ENCODE measurements around the gene CPD.

CPD gene

DNA sequence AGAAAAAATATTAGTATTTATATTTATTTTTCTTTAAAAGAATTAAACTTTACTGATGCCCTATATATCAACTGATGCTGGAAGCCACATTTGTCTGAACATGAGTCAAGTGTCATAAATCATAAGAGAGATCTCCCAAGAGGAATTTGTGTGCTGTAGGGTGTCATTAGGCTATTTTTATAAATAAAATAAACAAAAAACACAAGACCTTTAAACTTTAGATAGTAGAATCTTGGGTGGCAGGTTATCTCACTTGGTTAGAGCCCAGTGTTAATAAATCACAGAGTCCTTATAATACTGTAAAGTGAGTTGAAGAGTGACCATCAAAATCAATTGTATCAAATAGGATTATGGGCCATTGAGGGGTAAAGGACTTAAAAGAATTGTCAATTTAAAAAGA is 21.3 kb upstream of the CPD start:
- Histone ChIP-seq H3K9ac (ENCODE audit: low read length) (no peak overlapping the region), H3K9me3 (ENCODE audit: control insufficient read depth, insufficient read depth, low read depth, low read length) (peaks cover 7% of the 10 kb centered on the region; the same call in 1 of the 2 replicates), H3K27ac (ENCODE audit: low read depth, low read length) (no peak overlapping the region), H3K36me3 (ENCODE audit: control insufficient read depth, insufficient read depth, low read length) (no peaks in the 10 kb centered on the region), H3K27me3 (ENCODE audit: control insufficient read depth, insufficient read depth, low read length) (no peaks in the 10 kb centered on the region), H3K4me1 (ENCODE audit: control insufficient read depth, insufficient read depth, low read length) (peaks cover 7% of the 10 kb centered on the region; the same call in 1 of the 2 replicates), H3K4me3 (ENCODE audit: low read depth, low read length) (no peak overlapping the region)

- Histone ChIP-seq H3K4me3 (ENCODE audit: low read depth, low read length) (no peak overlapping the region), H3K36me3 (ENCODE audit: control insufficient read depth, insufficient read depth, low read length) (no peaks in the 10 kb centered on the region), H3K27me3 (ENCODE audit: control insufficient read depth, insufficient read depth, low read length) (no peaks in the 10 kb centered on the region), H3K9me3 (ENCODE audit: control insufficient read depth, insufficient read depth, low read depth, low read length) (peaks cover 10% of the 10 kb centered on the region; the same call in 1 of the 2 replicates), H3K27ac (ENCODE audit: low read depth, low read length) (no peak overlapping the region), H3K9ac (ENCODE audit: low read length) (no peak overlapping the region), H3K4me1 (ENCODE audit: control insufficient read depth, insufficient read depth, low read length) (peaks cover 7% of the 10 kb centered on the region; the same call in 1 of the 2 replicates)
These were observed 20.5 kb upstream of the CPD start for GRCh38 chr17:30358055-30358760.

- Histone ChIP-seq H3K36me3 (ENCODE audit: control insufficient read depth, insufficient read depth, low read length) (no peaks in the 10 kb centered on the region), H3K27me3 (ENCODE audit: control insufficient read depth, insufficient read depth, low read length) (no peaks in the 10 kb centered on the region), H3K9me3 (ENCODE audit: control insufficient read depth, insufficient read depth, low read depth, low read length) (peaks cover 10% of the 10 kb centered on the region; the same call in 1 of the 2 replicates), H3K4me1 (ENCODE audit: control insufficient read depth, insufficient read depth, low read length) (peaks cover 5% of the 10 kb centered on the region; the same call in 1 of the 2 replicates), H3K9ac (ENCODE audit: low read length) (no peak overlapping the region), H3K27ac (ENCODE audit: low read depth, low read length) (no peak overlapping the region), H3K4me3 (ENCODE audit: low read depth, low read length) (no peak overlapping the region)
These were observed 18.5 kb upstream of the CPD start for GRCh38 chr17:30360086-30360808.

- Histone ChIP-seq H3K9ac (ENCODE audit: low read length) (no peak overlapping the region), H3K9me3 (ENCODE audit: control insufficient read depth, insufficient read depth, low read depth, low read length) (peaks cover 10% of the 10 kb centered on the region; the same call in 1 of the 2 replicates), H3K4me1 (ENCODE audit: control insufficient read depth, insufficient read depth, low read length) (no peaks in the 10 kb centered on the region), H3K27ac (ENCODE audit: low read depth, low read length) (no peak overlapping the region), H3K36me3 (ENCODE audit: control insufficient read depth, insufficient read depth, low read length) (no peaks in the 10 kb centered on the region), H3K4me3 (ENCODE audit: low read depth, low read length) (no peak overlapping the region), H3K27me3 (ENCODE audit: control insufficient read depth, insufficient read depth, low read length) (no peaks in the 10 kb centered on the region)
These were observed 16.9 kb upstream of the CPD start for GRCh38 chr17:30361766-30362279.

DNA sequence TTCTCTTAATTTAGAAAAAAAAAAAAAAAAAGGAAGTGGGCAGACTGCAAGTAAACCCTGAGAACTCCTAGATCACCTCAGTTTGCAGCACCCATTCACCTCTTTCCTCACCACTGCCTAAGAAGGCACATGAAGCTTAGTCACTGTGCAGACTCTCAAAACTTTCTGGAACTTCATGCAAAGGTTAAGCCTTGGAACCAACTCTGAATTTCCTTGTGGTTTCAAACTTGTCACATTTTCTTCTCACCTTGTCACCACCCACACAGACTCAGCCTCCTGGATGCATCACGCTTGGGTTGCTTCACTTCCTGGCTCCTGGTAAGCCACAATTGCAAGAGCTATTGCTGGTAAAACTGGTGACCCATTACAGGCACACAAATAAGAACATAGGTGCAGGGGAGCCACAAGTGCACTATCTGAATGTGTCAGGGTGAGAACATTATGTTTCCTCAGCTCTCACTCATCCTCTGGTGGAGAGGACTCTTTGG is 15.0 kb upstream of the CPD start:
- Histone ChIP-seq H3K4me1 (ENCODE audit: control insufficient read depth, insufficient read depth, low read length) (no peaks in the 10 kb centered on the region), H3K4me3 (ENCODE audit: low read depth, low read length) (no peak overlapping the region), H3K9ac (ENCODE audit: low read length) (no peak overlapping the region), H3K36me3 (ENCODE audit: control insufficient read depth, insufficient read depth, low read length) (no peaks in the 10 kb centered on the region), H3K27ac (ENCODE audit: low read depth, low read length) (no peak overlapping the region), H3K27me3 (ENCODE audit: control insufficient read depth, insufficient read depth, low read length) (no peaks in the 10 kb centered on the region), H3K9me3 (ENCODE audit: control insufficient read depth, insufficient read depth, low read depth, low read length) (peaks cover 10% of the 10 kb centered on the region; the same call in 1 of the 2 replicates)

GRCh38 chr17:30366536-30366935 is 12.2 kb upstream of the CPD start:
- Histone ChIP-seq H3K9ac (ENCODE audit: low read length) (no peak overlapping the region), H3K36me3 (ENCODE audit: control insufficient read depth, insufficient read depth, low read length) (no peaks in the 10 kb centered on the region), H3K27me3 (ENCODE audit: control insufficient read depth, insufficient read depth, low read length) (no peaks in the 10 kb centered on the region), H3K27ac (ENCODE audit: low read depth, low read length) (no peak overlapping the region), H3K4me3 (ENCODE audit: low read depth, low read length) (no peak overlapping the region), H3K4me1 (ENCODE audit: control insufficient read depth, insufficient read depth, low read length) (no peaks in the 10 kb centered on the region), H3K9me3 (ENCODE audit: control insufficient read depth, insufficient read depth, low read depth, low read length) (peaks cover 10% of the 10 kb centered on the region; the same call in 1 of the 2 replicates)

DNA sequence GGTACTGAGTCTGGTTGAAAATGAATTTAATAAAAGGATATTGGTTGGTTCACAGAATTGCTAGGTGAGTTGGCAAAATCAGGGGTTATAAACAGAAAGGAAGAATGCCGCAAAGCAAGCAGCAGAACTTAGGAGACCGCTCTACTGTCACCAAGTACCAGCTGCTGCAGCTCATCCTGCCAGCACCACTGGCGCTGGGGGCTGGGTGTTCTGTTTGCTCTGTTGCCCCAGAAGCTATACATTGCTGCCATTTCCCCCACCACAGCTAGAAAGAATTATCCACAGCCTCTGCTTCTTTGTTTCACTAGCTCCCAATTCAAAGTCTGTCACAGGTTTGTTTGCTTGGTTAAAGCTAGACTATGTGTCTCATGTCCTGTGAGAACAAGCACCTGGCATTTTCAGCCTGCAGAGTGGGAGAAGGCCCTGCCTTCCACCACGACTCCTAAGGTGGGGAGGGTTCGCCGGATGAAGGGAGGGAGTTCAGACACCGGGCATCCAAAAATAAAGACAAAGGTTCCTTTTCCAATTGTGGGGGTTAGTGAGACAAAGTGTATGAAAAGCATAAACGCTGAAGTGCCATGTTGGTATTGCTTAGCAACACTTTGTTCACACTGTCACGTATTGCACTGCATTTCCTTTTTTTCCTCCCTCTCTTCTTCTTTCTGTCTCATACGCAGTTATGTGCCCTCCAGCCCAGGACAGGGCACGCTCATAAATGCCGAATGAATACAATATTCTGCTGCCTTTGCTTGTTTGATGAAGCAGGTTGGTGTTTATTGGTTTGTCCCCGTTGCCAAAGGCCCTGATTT is 9.6 kb upstream of the CPD start:
- H3K27me3 ChIP-seq (ENCODE audit: control insufficient read depth, insufficient read depth, low read length): no peaks in the 10 kb centered on the region
- no peaks in the 10 kb centered on the region for H3K36me3 ChIP-seq (ENCODE audit: control insufficient read depth, insufficient read depth, low read length)
- no peaks in the 10 kb centered on the region for H3K4me1 ChIP-seq (ENCODE audit: control insufficient read depth, insufficient read depth, low read length)
- no peaks in the 10 kb centered on the region for H3K9me3 ChIP-seq (ENCODE audit: control insufficient read depth, insufficient read depth, low read depth, low read length)
- H3K9ac ChIP-seq (ENCODE audit: low read length): no peak overlapping the region
- no peak overlapping the region for H3K27ac ChIP-seq (ENCODE audit: low read depth, low read length)
- no peak overlapping the region for H3K4me3 ChIP-seq (ENCODE audit: low read depth, low read length)

DNA sequence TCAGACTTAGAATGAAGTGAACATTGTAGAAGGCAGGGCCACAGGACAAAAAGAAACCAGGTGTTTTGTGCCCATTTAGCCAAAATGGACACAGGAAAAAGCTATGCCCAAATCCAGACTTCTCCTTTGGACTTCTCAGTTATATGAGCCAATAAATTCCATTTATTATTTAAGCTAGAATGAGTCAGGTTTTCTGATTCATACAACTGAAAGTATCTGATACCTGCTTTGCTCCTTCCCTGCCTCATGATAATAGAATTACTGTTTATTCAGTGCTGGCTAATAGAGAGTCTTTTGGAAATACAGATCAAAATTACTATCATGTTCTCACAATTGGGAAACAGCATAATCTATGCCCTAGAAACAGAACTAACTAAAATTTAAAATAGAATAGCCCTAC is 8.7 kb upstream of the CPD start:
- H3K9ac ChIP-seq (ENCODE audit: low read length): no peak overlapping the region
- no peaks in the 10 kb centered on the region for H3K4me1 ChIP-seq (ENCODE audit: control insufficient read depth, insufficient read depth, low read length)
- H3K36me3 ChIP-seq (ENCODE audit: control insufficient read depth, insufficient read depth, low read length): no peaks in the 10 kb centered on the region
- no peak overlapping the region for H3K4me3 ChIP-seq (ENCODE audit: low read depth, low read length)
- H3K9me3 ChIP-seq (ENCODE audit: control insufficient read depth, insufficient read depth, low read depth, low read length): no peaks in the 10 kb centered on the region
- no peak overlapping the region for H3K27ac ChIP-seq (ENCODE audit: low read depth, low read length)
- H3K27me3 ChIP-seq (ENCODE audit: control insufficient read depth, insufficient read depth, low read length): no peaks in the 10 kb centered on the region

- Histone ChIP-seq H3K27ac (ENCODE audit: low read depth, low read length) (no peak overlapping the region), H3K36me3 (ENCODE audit: control insufficient read depth, insufficient read depth, low read length) (no peaks in the 10 kb centered on the region), H3K27me3 (ENCODE audit: control insufficient read depth, insufficient read depth, low read length) (peaks cover 12% of the 10 kb centered on the region), H3K9me3 (ENCODE audit: control insufficient read depth, insufficient read depth, low read depth, low read length) (no peaks in the 10 kb centered on the region), H3K9ac (ENCODE audit: low read length) (no peak overlapping the region), H3K4me3 (ENCODE audit: low read depth, low read length) (no peak overlapping the region), H3K4me1 (ENCODE audit: control insufficient read depth, insufficient read depth, low read length) (peaks cover 13% of the 10 kb centered on the region)
These were observed 6.0 kb upstream of the CPD start for GRCh38 chr17:30372755-30373154.

GRCh38 chr17:30375661-30376060 is 3.1 kb upstream of the CPD start:
- Histone ChIP-seq H3K4me3 (ENCODE audit: low read depth, low read length) (no peak overlapping the region), H3K9me3 (ENCODE audit: control insufficient read depth, insufficient read depth, low read depth, low read length) (no peaks in the 10 kb centered on the region), H3K36me3 (ENCODE audit: control insufficient read depth, insufficient read depth, low read length) (no peaks in the 10 kb centered on the region), H3K4me1 (ENCODE audit: control insufficient read depth, insufficient read depth, low read length) (peaks cover 25% of the 10 kb centered on the region), H3K27me3 (ENCODE audit: control insufficient read depth, insufficient read depth, low read length) (peaks cover 30% of the 10 kb centered on the region), H3K27ac (ENCODE audit: low read depth, low read length) (no peak overlapping the region), H3K9ac (ENCODE audit: low read length) (no peak overlapping the region)

Measured in HUES6 (cell line).